Pancreas (tissue), 10 donors: Measurements from ENCODE around the gene GNAS-AS1. TPM values are rescaled to one million over a fixed set of nuclear protein-coding genes. Genes with fewer than 3 reads are reported as not detected.
"Not testable (repeated sequence)": the region's sequence is repeated elsewhere in the genome, so short reads cannot be mapped to it uniquely, and the experiment has no call there.

Experiments
- ATAC-seq, 4 donors: fragments of 200-7000 bp; cut with Tn5 transposase; one replicate each; pipeline versions ENCODE4 v1.8.0 to v1.9.1; 2020; ENCODE audit warnings: mild to moderate bottlenecking in 4 of 4, moderate library complexity in 4 of 4
- DNase-seq, 6 donors: peaks; one replicate each; pipeline ENCODE4 v3.0.0-alpha.2; 2020
- FAIRE-seq: peaks from 2 replicates; lab custom pipeline; 2012; peaks lifted over from hg19 to GRCh38; lab: Jason Lieb, UNC
- H3K27ac ChIP-seq, 4 donors: fragments of 200-600 bp; sonication (generic); 1 replicate in 3 of 4; 2 replicates in 1 of 4; pipeline versions ENCODE4 v1.5.0 to v1.8.0; 2020
- H3K27me3 ChIP-seq, 4 donors: fragments of 200-600 bp; one replicate each; pipeline ENCODE4 v1.8.0; 2021
- H3K36me3 ChIP-seq, 3 donors: fragments of 200-600 bp; sonication (generic) in 1 of 3; one replicate each; pipeline versions ENCODE4 v1.5.0 to v1.8.0; 2020 to 2021
- H3K4me1 ChIP-seq, 3 donors: fragments of 200-600 bp; one replicate each; pipeline ENCODE4 v1.8.0; 2021
- H3K4me3 ChIP-seq, 4 donors: fragments of 200-600 bp; sonication (generic) in 2 of 4; one replicate each; pipeline versions ENCODE4 v1.5.0 to v1.8.0; 2020 to 2021
- H3K9me3 ChIP-seq, 4 donors: fragments of 200-600 bp; one replicate each; pipeline ENCODE4 v1.8.0; 2021
- WGBS, 2 donors: extraction: QIAGEN DNeasy Blood & Tissue Kit; methylation state at CpG; one replicate each; pipeline ENCODE4 v1.1.7; 2013; 5-methylcytosine and 5-hydroxymethylcytosine counted together
- intact Hi-C, 3 donors: fragments of 100-400 bp; cut with DNase I; formaldehyde crosslinking; loops; one replicate each; pipeline versions ENCODE4 v1.11.1 to v1.14.2; 2022
- polyA plus RNA-seq, 2 donors: library from polyadenylated mRNA; stranded (reverse); fragments of 200-250 nt; gene quantifications; one replicate each; pipeline ENCODE4 v1.2.3, GENCODE V29; 2013
- total RNA-seq, 6 donors: library from RNA; stranded (reverse); fragmentation: NEBNext Ultra II Directional in 4 of 6; extraction: Animal tissue kit (Norgen Biotek cat#: 25700) in 4 of 6; gene quantifications; one replicate each; pipeline versions ENCODE4 v1.2.1 to v1.2.4, GENCODE V29; 2021 to 2023
- TF ChIP-seq, protein P1 (sequence below), 4 donors: fragments of 200-600 bp; sonication (generic) in 3 of 4; IDR thresholded peaks; one replicate each; pipeline versions ENCODE4 v1.5.0 to v1.8.0; 2021; ENCODE audit warnings: antibody characterized with exemption in 4 of 4
- donor health status: healthy with polysubstance abuse.
- donor health status: DM: no; HTN: no; CAD: no; lungs with moderate emphysema.
- donor health status: DM: no; HTN: no; CAD: no.
- donor health status: control.
- donor health status: control.
- donor health status: Bipolar disorder and iron deficiency.
- donor health status: DM: yes; HTN: yes; CAD: no.
- donor health status: DM: no; HTN: no; CAD: no.
- donor health status: DM: no; HTN: no; CAD: no.
- donor health status: DM: yes; HTN: yes; CAD: no.

Gene GNAS-AS1
- total and polyA plus RNA-seq, 8 donors, result 0.47 to 2.8 (median 0.58) TPM

DNA sequence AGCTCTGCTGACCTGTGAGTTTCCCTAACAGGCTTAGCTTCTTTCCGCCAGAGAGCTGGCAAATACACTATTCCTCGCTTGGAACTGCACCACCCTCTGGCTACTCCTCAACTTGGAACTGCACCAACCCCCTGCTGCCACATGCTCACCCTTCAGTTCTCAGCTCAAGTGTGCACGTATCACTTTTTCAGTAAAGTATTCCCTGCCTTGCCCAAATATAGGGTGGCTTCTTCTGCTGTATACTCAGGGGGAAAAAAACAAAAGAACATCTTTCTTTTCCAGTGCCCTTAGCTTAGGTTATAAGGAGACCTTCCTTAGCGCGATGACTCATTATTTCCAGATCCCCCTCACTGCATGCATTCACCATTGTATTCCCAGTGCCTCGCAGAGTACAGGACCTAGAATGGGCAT lies 21.2 kb downstream of the GNAS-AS1 start:
- TF ChIP-seq, protein P1, sequence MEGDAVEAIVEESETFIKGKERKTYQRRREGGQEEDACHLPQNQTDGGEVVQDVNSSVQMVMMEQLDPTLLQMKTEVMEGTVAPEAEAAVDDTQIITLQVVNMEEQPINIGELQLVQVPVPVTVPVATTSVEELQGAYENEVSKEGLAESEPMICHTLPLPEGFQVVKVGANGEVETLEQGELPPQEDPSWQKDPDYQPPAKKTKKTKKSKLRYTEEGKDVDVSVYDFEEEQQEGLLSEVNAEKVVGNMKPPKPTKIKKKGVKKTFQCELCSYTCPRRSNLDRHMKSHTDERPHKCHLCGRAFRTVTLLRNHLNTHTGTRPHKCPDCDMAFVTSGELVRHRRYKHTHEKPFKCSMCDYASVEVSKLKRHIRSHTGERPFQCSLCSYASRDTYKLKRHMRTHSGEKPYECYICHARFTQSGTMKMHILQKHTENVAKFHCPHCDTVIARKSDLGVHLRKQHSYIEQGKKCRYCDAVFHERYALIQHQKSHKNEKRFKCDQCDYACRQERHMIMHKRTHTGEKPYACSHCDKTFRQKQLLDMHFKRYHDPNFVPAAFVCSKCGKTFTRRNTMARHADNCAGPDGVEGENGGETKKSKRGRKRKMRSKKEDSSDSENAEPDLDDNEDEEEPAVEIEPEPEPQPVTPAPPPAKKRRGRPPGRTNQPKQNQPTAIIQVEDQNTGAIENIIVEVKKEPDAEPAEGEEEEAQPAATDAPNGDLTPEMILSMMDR (IDR thresholded peaks at IDR 0.05), result no peak
- H3K9me3 ChIP-seq, result no peaks in the 10 kb centered on the region
- intact Hi-C loops, result no loop called here
- 71% methylated on average over 6 of the region's 6 CpGs for WGBS, 2 donors
- H3K36me3 ChIP-seq, result no peaks in the 10 kb centered on the region
- peak in 1 of 6 donors; percentile 20 for DNase-seq
- ATAC-seq, result peak in 3 of 4 donors; percentile 44 to 77 (median 70)
- no peak overlapping the region for H3K27ac ChIP-seq
- H3K27me3 ChIP-seq, result no peaks in the 10 kb centered on the region
- FAIRE-seq, result no peak
- H3K4me3 ChIP-seq, result no peak overlapping the region
- no peaks in the 10 kb centered on the region for H3K4me1 ChIP-seq

DNA sequence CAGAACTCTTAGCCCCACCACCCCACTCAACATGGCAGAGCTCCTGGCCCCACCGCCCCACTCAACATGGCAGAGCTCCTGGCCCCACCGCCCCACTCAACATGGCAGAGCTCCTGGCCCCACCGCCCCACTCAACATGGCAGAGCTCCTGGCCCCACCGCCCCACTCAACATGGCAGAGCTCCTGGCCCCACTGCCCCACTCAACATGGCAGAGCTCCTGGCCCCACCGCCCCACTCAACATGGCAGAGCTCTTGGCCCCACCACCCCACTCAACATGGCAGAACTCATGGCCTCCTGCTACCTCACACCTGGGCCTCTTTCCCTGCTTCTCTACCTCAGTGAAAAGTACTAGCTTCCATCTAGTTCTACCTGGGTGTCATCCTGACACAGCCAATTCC lies 21.9 kb downstream of the GNAS-AS1 start:
- DNase-seq, FAIRE-seq: not testable (repeated sequence)
- WGBS, 2 donors, result 92 to 100% methylated on average over 1 to 5 of the region's 5 CpGs

DNA sequence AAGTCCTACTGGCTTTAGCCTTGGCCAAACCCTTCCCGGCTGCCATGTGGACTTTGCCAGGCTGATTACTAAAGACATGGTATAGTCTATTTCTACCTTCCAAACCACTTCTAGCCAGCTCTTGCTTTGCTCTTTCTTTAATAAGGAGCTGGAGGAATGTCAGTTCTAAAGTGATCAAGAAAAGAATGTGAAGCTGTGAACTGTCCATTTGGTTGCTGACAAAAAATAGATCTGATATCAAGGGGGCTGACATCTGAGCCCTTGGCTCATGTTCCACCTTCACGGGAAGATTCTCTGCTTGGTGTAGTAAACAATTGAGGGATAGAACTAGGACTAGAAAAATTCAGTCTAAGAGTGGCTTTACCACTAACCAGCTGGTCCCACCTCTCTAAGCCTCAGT lies 22.6 kb downstream of the GNAS-AS1 start:
- FAIRE-seq (no peak), ATAC-seq (no peak), DNase-seq (no peak)
- H3K9me3 ChIP-seq, result no peaks in the 10 kb centered on the region
- H3K4me1 ChIP-seq, result no peaks in the 10 kb centered on the region
- no peak overlapping the region for H3K4me3 ChIP-seq
- H3K36me3 ChIP-seq, result no peaks in the 10 kb centered on the region
- H3K27me3 ChIP-seq, result no peaks in the 10 kb centered on the region
- intact Hi-C loops, result no loop called here
- TF ChIP-seq, protein P1 (IDR thresholded peaks at IDR 0.05), result no peak
- H3K27ac ChIP-seq, result no peak overlapping the region
- WGBS, 2 donors, result 85 to 97% methylated on average over 2 of the region's 2 CpGs

More for the DNA sequence above, 21.9 kb downstream of the GNAS-AS1 start:
- intact Hi-C loops, H3K4me1 ChIP-seq, H3K9me3 ChIP-seq, H3K27me3 ChIP-seq, H3K4me3 ChIP-seq, H3K27ac ChIP-seq, ATAC-seq, H3K36me3 ChIP-seq: not testable (repeated sequence)

DNA sequence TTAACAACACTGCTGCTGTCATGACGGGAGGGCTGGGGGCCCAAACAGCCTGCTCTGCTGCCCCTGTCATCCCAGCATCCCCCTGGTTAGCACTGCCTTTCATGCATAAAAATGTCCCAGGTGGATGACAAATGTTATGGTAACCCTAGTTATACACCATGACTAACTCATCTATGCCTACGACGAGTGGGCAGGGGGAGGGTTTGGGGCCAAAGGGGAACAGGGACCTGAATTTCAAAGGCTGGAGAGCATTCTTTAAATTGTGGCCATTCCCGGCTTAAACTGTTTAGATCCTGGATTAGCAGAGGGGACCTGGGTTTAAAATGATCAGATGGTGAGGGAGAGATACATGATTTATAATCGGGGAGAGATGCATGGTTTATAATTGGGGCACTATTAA lies 24.4 kb downstream of the GNAS-AS1 start:
- H3K27me3 ChIP-seq, result no peaks in the 10 kb centered on the region
- no peak overlapping the region for H3K4me3 ChIP-seq
- no peak for FAIRE-seq
- intact Hi-C loops, result no loop called here
- no peaks in the 10 kb centered on the region for H3K36me3 ChIP-seq
- 80 to 86% methylated on average over 5 of the region's 5 CpGs for WGBS, 2 donors
- TF ChIP-seq, protein P1 (IDR thresholded peaks at IDR 0.05), result no peak
- no peak for DNase-seq
- ATAC-seq, result no peak
- H3K27ac ChIP-seq, result no peak overlapping the region
- H3K4me1 ChIP-seq, result no peaks in the 10 kb centered on the region
- no peaks in the 10 kb centered on the region for H3K9me3 ChIP-seq

DNA sequence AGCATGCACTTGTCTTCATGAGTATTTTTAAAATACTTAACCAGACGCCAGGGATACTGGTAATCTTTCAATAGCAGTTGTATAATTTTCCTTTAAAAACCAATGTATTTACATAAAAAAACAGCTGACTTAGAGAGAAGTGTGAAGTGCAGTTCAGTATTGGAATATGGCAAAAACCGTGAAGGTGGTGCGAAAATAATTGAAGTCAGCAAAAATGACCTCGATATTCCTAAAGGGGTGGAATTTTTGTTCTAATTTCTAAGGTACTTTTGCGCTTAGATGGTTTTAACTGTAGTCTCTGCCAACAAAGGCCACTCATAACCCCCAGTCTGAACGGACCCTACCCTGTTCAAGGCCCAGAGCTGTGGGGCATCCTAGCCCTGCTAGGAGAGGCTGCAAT lies 25.3 kb downstream of the GNAS-AS1 start:
- DNase-seq (no peak), ATAC-seq (no peak), FAIRE-seq (no peak)
- TF ChIP-seq, protein P1 (IDR thresholded peaks at IDR 0.05), result no peak
- H3K36me3 ChIP-seq, result no peaks in the 10 kb centered on the region
- no peaks in the 10 kb centered on the region for H3K27me3 ChIP-seq
- no peak overlapping the region for H3K27ac ChIP-seq
- no peak overlapping the region for H3K4me3 ChIP-seq
- H3K4me1 ChIP-seq, result no peaks in the 10 kb centered on the region
- H3K9me3 ChIP-seq, result no peaks in the 10 kb centered on the region
- WGBS, 2 donors, result 76 to 87% methylated on average over 6 of the region's 6 CpGs
- intact Hi-C loops, result no loop called here
